GM12878 (cell line): ENCODE measurements around the gene ICAM2. TPM values are rescaled to one million over a fixed set of nuclear protein-coding genes. Genes with fewer than 3 reads are reported as not detected.

Experiments
- ATAC-seq: fragments of 200-7000 bp; cut with Tn5 transposase; 3 replicates; pipeline ENCODE4 v1.9.1; 2020; ENCODE audit warnings: mild to moderate bottlenecking, moderate library complexity
- BruUV-seq: library from RNA; stranded (reverse); fragments of 400-500 nt; replicated peaks from 2 replicates; lab custom pipeline; 2021; lab: Mats Ljungman, UMichigan
- CTCF ChIA-PET: fragments of 300-600 bp; sonication (Branson Sonifier 250); formaldehyde crosslinking; extraction: SDS; loops from one replicate; lab custom pipeline; 2021; ENCODE audit warnings: inconsistent platforms; lab: Yijun Ruan, JAX
- POLR2A ChIA-PET: fragments of 350-600 bp; formaldehyde crosslinking; extraction: SDS; loops from one replicate; lab custom pipeline; 2021; ENCODE audit warnings: inconsistent platforms; lab: Charles Lee
- RAD21 ChIA-PET: fragments of 300-600 bp; sonication (Branson Sonifier 250); formaldehyde crosslinking; loops from one replicate; lab custom pipeline; 2023; ENCODE audit warnings: antibody characterized with exemption; ENCODE audit not compliant: unreplicated experiment; lab: Charles Lee
- SMC1A ChIA-PET: fragments of 300-600 bp; sonication (Branson Sonifier 250); formaldehyde crosslinking; loops from one replicate; lab custom pipeline; 2023; ENCODE audit not compliant: unreplicated experiment, uncharacterized antibody; lab: Charles Lee
- DNase-seq: peaks from one replicate; pipeline ENCODE4 v3.0.0-alpha.2; 2011; ENCODE audit warnings: low read depth, low spot score
- FAIRE-seq: peaks from 3 replicates; lab custom pipeline; 2011; peaks lifted over from hg19 to GRCh38; lab: Jason Lieb, UNC
- H2AFZ ChIP-seq: 2 replicates; pipeline ENCODE4 v1.6.0; 2011; ENCODE audit warnings: low read depth, low read length, control low read depth; ENCODE audit not compliant: control insufficient read depth
- H3K27ac ChIP-seq: 2 replicates; pipeline ENCODE4 v1.5.1; 2011; ENCODE audit warnings: control low read depth; ENCODE audit not compliant: control insufficient read depth, insufficient read depth
- H3K27me3 ChIP-seq, 2 experiments: replicated peaks in 1 of 2; 2 replicates each; pipeline versions ENCODE4 v1.6.0 to v1.6.1; 2011; ENCODE audit warnings: low read length in 1 of 2; ENCODE audit not compliant: control insufficient read depth in 2 of 2, insufficient read depth in 2 of 2
- H3K36me3 ChIP-seq, 2 experiments: 2 replicates each; pipeline ENCODE4 v1.5.1; 2011; ENCODE audit warnings: low read length in 1 of 2; ENCODE audit not compliant: control insufficient read depth in 2 of 2, insufficient read depth in 2 of 2
- H3K4me1 ChIP-seq: 2 replicates; pipeline ENCODE4 v1.6.1; 2011; ENCODE audit warnings: mild to moderate bottlenecking, low read length, moderate library complexity, mixed read lengths; ENCODE audit not compliant: control insufficient read depth, insufficient read depth
- H3K4me2 ChIP-seq: 2 replicates; pipeline ENCODE4 v1.6.0; 2011; ENCODE audit warnings: control low read depth; ENCODE audit not compliant: control insufficient read depth, insufficient read depth
- H3K4me3 ChIP-seq: fragments of 200-600 bp; sonication (generic); 2 replicates; pipeline ENCODE4 v1.5.1; 2016
- H3K79me2 ChIP-seq: 2 replicates; pipeline ENCODE4 v1.6.0; 2011; ENCODE audit warnings: low read length; ENCODE audit not compliant: control insufficient read depth, insufficient read depth
- H3K9ac ChIP-seq: 2 replicates; pipeline ENCODE4 v1.8.0; 2011; ENCODE audit warnings: low read length, control low read depth, mixed read lengths; ENCODE audit not compliant: control insufficient read depth, insufficient read depth
- H3K9me3 ChIP-seq: replicated peaks from 3 replicates; pipeline ENCODE4 v1.5.1; 2011; ENCODE audit warnings: mild to moderate bottlenecking, low read length; ENCODE audit not compliant: control insufficient read depth, insufficient read depth
- H4K20me1 ChIP-seq: 2 replicates; pipeline ENCODE4 v1.6.0; 2011; ENCODE audit not compliant: control insufficient read depth, insufficient read depth
- ESRRA ChIP-seq: IDR thresholded peaks from 2 replicates; pipeline ENCODE4 v1.6.1; 2012; ENCODE audit warnings: mild to moderate bottlenecking, low read length, improper control_type of control experiment
- RCOR1 ChIP-seq: conservative IDR thresholded peaks from 2 replicates; pipeline ENCODE4 v1.6.1; 2012; ENCODE audit warnings: low read depth, low read length, improper control_type of control experiment
- RUNX3 ChIP-seq: IDR thresholded peaks from 2 replicates; pipeline ENCODE4 v1.6.1; 2012; ENCODE audit warnings: low read length, inconsistent platforms
- STAT1 ChIP-seq: fragments of 450-650 bp; conservative IDR thresholded peaks from 2 replicates; pipeline ENCODE4 v1.6.1; 2014; ENCODE audit warnings: antibody characterized with exemption, mild to moderate bottlenecking
- TARDBP ChIP-seq: IDR thresholded peaks from 2 replicates; pipeline ENCODE4 v1.6.1; 2016; ENCODE audit warnings: borderline replicate concordance
- ZBED1 ChIP-seq: IDR thresholded peaks from 2 replicates; pipeline ENCODE4 v1.6.1; 2016; ENCODE audit warnings: borderline replicate concordance
- ZNF274 ChIP-seq: IDR thresholded peaks from one replicate; pipeline ENCODE4 v1.8.0; 2011; ENCODE audit not compliant: insufficient read length, insufficient read depth
- WGBS: methylation state at CpG from one replicate; pipeline ENCODE4 v1.1.6; 2016; ENCODE audit warnings: low lambda C conversion rate; ENCODE audit not compliant: insufficient replicate concordance, insufficient coverage; ENCODE audit errors: missing lambda C conversion rate; 5-methylcytosine and 5-hydroxymethylcytosine counted together
- in situ Hi-C: fragments of 300-500 bp; cut with MboI; formaldehyde crosslinking; loops from 9 replicates; pipeline ENCODE4 v1.14.3; 2018; ENCODE audit warnings: mixed read lengths
- intact Hi-C: fragments of 100-400 bp; cut with micrococcal nuclease; formaldehyde crosslinking; loops from one replicate; pipeline ENCODE4 v1.14.2; 2022; ENCODE audit not compliant: unreplicated experiment
- polyA plus RNA-seq, 11 experiments: library from polyadenylated mRNA; depleted of rRNA in 4 of 11; unstranded in 6 of 11; stranded (reverse) in 5 of 11; fragments of >200 nt; fragmentation: Nextera tagmentation in 4 of 11; fragmentation: Illumina TruSeq in 1 of 11; extraction: Ambion mirVana in 4 of 11; extraction: Trizol in 1 of 11; gene quantifications; 1 replicate in 1 of 11; 2 replicates in 10 of 11; pipeline versions ENCODE4 v1.2.1 to v1.2.3, GENCODE V29; 2011 to 2016; ENCODE audit warnings: inconsistent platforms in 2 of 11, missing spikeins in 2 of 11, low read depth in 1 of 11
- total RNA-seq, 4 experiments: library from RNA; depleted of rRNA in 3 of 4; stranded (reverse); fragments of >200 nt in 3 of 4; fragmentation: Illumina TruSeq in 1 of 4; extraction: Trizol in 1 of 4; gene quantifications; 2 replicates each; pipeline versions ENCODE4 v1.2.1 to v1.2.3, GENCODE V29; 2013 to 2021
- TF ChIP-seq, protein P1 (sequence below): IDR thresholded peaks from 2 replicates; pipeline ENCODE4 v1.6.1; 2011; ENCODE audit warnings: low read depth, low read length, improper control_type of control experiment, borderline replicate concordance
- TF ChIP-seq, protein P2 (sequence below): fragments of 450-650 bp; IDR thresholded peaks from 2 replicates; pipeline ENCODE4 v1.6.1; 2016; ENCODE audit warnings: mild to moderate bottlenecking

Gene ICAM2
- total and polyA plus RNA-seq, 10 of the 15 experiments (the other 5 are each of a cell fraction or from before 2014, with no cell fraction given), result 23.6 to 108 (median 58.1) TPM

DNA sequence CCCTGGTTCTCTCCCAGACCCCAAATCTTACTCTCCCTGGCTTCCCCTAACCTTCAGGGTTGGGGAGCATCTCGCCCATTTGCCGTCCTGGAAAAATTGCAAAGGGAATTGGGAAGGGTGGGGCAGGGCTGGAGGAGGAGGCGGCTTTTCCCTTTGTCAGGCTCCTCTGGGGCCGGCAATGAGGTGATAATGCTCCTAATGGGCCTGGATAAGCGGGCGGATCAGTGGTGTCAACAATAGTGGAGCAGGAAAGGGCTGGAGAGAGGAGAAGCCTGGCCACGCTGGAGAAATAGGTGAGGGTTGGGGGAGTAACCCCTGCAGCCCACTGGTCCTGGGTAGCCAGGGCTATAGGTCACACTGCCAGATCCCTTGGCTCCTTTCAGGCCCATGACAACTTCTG, 60.0 kb downstream of the ICAM2 start (continued):
- TF ChIP-seq, protein P1, sequence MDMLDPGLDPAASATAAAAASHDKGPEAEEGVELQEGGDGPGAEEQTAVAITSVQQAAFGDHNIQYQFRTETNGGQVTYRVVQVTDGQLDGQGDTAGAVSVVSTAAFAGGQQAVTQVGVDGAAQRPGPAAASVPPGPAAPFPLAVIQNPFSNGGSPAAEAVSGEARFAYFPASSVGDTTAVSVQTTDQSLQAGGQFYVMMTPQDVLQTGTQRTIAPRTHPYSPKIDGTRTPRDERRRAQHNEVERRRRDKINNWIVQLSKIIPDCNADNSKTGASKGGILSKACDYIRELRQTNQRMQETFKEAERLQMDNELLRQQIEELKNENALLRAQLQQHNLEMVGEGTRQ, result no peak
- TF ChIP-seq RUNX3, result no peak

DNA sequence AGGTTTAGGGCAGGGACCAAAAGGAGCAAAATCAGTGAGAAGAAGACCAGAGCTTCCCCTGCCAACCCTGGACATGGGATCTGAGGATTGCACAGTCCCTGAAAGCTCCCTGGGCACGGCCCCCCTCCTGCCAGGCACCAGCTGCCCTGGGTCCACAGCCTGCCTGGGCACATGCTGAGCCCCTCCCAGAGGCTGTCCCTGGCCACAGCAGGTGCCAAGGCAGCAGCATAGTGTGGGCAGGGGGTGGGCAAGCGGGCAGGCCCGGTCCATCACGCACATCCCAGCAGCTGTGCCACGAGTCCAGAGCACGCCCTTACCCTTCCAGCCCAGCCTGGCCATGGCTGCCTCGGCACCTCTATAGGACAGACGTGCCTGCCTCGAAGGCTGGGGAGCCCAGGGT, 60.4 kb downstream of the ICAM2 start:
- POLR2A ChIA-PET, result no interaction called here
- H3K27ac ChIP-seq, result no peak overlapping the region
- H3K36me3 ChIP-seq, result no peaks in the 10 kb centered on the region
- H3K4me3 ChIP-seq, result no peak overlapping the region
- no peaks in the 10 kb centered on the region for H4K20me1 ChIP-seq
- intact Hi-C loops (no loop called here), in situ Hi-C loops (no loop called here)
- RAD21 ChIA-PET, result no interaction called here
- H3K9me3 ChIP-seq, result no peaks in the 10 kb centered on the region
- no peak overlapping the region for H2AFZ ChIP-seq
- DNase-seq (no peak), FAIRE-seq (no peak)
- 17% methylated on average over 9 of the region's 9 CpGs for WGBS
- SMC1A ChIA-PET, result no interaction called here
- CTCF ChIA-PET, result interaction anchor here (2.2 kb wide), 1 partner anchor 13 kb away, joined by 6 read pairs; no protein-coding TSS in a partner anchor
- no peaks in the 10 kb centered on the region for H3K27me3 ChIP-seq
- no peaks in the 10 kb centered on the region for H3K79me2 ChIP-seq
- H3K4me2 ChIP-seq, result no peak overlapping the region
- H3K9ac ChIP-seq, result no peak overlapping the region
- TF ChIP-seq RCOR1, result no peak
- TF ChIP-seq STAT1, result no peak
- no peak for TF ChIP-seq ESRRA
- no peak for TF ChIP-seq ZNF274
- TF ChIP-seq, protein P2, sequence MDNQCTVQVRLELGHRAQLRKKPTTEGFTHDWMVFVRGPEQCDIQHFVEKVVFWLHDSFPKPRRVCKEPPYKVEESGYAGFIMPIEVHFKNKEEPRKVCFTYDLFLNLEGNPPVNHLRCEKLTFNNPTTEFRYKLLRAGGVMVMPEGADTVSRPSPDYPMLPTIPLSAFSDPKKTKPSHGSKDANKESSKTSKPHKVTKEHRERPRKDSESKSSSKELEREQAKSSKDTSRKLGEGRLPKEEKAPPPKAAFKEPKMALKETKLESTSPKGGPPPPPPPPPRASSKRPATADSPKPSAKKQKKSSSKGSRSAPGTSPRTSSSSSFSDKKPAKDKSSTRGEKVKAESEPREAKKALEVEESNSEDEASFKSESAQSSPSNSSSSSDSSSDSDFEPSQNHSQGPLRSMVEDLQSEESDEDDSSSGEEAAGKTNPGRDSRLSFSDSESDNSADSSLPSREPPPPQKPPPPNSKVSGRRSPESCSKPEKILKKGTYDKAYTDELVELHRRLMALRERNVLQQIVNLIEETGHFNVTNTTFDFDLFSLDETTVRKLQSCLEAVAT, result no peak
- TF ChIP-seq ZBED1, result no peak
- TF ChIP-seq TARDBP, result no peak
- TF ChIP-seq, all 136 proteins: peak for 0
- no peak for ATAC-seq
- no TSS peak for BruUV-seq
- H3K4me1 ChIP-seq, result no peaks in the 10 kb centered on the region
